Upper lobe of left lung (tissue), 4 donors: ENCODE results near the gene ERC1.

Source experiments
- CTCF ChIP-seq, 6 experiments: fragments of 450-650 bp in 4 of 6; fragments of 200-600 bp in 2 of 6; sonication (generic) in 2 of 6; IDR thresholded peaks; one replicate each; pipeline ENCODE4 v1.5.1; 2016 to 2019; ENCODE audit warnings: antibody characterized with exemption in 6 of 6
- POLR2A ChIP-seq, 4 donors: fragments of 450-650 bp; IDR thresholded peaks; one replicate each; pipeline ENCODE4 v1.5.1; 2016 to 2017; ENCODE audit warnings: antibody characterized with exemption in 4 of 4, mild to moderate bottlenecking in 2 of 4

DNA sequence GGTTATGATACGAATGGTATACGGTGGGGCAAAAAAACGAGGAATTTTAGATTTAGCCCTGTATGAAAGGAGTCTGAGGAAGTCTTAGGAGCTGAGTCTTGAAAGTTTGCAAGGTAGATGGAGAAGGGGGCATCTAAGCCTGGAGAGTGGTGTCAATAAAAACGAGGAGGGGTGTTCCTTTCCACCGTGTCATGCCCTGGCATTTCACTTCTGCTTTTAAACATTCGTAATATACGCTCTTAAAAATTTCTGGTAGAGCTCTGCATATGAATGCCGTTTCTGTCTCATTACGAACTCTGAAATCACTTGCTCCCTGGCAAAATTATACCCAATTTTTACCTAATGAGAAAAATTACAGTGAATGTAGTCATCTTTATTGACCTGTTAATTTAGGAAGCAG lies 170.2 kb downstream of the ERC1 start:
- TF ChIP-seq CTCF (IDR thresholded peaks at IDR 0.05), result no peak
- no peak for TF ChIP-seq POLR2A (IDR thresholded peaks at IDR 0.05)
